ENCODE measurements around the gene OR6K2.

- TF ChIP-seq CTCF (IDR thresholded peaks at IDR 0.05; ENCODE audit: low read depth, low read length) (no peak), MAX (IDR thresholded peaks at IDR 0.05; ENCODE audit: low read depth, low read length) (no peak), POLR2A (IDR thresholded peaks at IDR 0.05; ENCODE audit: extremely low read depth, insufficient read length) (no peak)
These were observed 8.5 kb downstream of the OR6K2 start for GRCh38 chr1:158691907-158692306.

Measured in NB4 (cell line).